Iris pigment epithelial cell (primary cell): ENCODE results near the gene CHRM5.
A peak's percentile ranks its signal among the peaks of the same experiment; 100 is the strongest.
"Not testable (repeated sequence)": the region's sequence is repeated elsewhere in the genome, so short reads cannot be mapped to it uniquely, and the experiment has no call there.

Experiments
- DNase-seq: peaks from one replicate; pipeline ENCODE4 v3.0.0-alpha.2; 2011; ENCODE audit warnings: low read depth

Gene CHRM5

DNA sequence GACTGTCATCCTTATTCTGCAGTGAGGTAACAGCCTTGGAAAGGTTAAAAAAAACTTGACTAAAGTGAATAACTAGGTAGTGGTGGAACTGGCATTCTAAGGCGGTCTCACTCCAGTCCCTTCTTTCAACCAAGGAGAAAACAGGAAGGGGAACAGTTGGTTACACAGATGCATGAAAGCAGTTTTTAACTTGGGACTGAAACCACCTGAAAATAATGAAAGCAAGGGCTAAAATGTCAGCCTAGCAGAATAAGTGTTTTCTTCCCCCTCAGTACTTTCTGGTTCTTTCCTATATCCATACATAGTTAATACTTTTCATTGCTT lies 71.5 kb downstream of the CHRM5 start:
- no peak for DNase-seq

DNA sequence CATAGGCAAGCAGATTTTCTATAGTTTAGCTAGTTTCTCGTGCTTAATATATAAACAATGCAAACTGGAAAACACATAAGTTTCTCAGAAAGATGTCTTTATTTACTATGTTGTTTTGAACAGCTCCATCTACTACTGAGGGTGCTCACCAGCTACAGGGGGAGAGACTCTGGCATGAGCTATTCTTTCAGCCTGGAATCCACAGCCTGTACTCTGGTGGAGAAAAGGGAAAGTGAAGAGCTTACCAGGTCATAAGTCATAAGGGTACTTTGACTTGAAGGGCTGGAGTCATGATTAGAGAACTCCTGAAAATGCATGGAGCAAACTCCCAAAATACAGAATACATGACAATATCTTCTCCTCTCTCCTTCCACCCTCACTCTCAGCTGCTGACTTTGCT lies 75.1 kb downstream of the CHRM5 start:
- no peak for DNase-seq

DNA sequence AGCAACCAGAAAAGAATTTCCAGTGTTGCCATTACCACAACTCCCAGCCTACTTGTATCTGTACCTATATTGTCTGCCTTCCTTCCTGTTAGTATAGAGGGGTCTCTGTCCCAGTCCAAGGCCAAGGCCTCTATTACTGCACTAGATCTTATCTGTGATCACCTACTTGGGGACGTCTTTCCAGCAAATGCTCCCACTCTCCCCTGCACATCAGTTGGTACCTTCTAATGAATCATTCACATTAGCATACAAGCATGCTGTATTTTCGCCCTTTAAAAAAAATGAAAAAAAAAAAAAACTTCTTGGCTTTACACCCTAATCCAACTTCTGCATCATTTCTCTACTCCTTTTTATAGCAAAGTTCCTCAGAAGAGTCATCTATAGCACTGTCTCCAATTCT lies 75.5 kb downstream of the CHRM5 start:
- no peak for DNase-seq

DNA sequence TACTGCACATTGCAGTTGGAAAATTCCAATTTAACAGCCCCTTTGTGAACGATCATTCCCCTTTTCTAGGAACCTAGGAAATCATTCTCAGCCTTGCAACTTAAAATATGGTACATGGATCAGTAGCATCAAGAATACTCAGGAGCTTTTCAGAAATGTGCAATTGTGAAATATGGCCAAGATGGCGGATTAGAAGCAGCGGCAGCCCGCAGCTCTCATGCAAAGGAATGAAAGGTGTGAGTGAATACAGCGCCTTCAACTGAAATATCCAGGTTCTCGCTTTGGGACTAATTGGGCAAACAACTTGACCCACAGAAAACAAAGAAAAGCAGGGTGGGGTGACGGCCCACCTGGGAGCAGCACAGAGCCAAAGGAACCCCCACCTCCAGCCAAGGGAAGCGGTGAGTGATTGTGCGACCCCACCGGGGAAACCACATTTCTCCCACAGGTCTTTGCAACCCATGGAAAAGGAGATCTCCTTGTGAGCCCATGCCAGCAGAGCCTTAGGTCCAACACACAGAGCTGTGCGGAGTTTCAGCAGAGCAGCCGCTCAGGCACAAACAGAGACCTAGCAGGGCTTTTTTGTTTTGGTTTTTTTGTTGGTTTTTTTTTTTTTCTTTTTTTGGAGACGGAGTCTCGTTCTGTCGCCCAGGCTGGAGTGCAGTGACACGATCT lies 78.3 kb downstream of the CHRM5 start:
- DNase-seq: no peak

DNA sequence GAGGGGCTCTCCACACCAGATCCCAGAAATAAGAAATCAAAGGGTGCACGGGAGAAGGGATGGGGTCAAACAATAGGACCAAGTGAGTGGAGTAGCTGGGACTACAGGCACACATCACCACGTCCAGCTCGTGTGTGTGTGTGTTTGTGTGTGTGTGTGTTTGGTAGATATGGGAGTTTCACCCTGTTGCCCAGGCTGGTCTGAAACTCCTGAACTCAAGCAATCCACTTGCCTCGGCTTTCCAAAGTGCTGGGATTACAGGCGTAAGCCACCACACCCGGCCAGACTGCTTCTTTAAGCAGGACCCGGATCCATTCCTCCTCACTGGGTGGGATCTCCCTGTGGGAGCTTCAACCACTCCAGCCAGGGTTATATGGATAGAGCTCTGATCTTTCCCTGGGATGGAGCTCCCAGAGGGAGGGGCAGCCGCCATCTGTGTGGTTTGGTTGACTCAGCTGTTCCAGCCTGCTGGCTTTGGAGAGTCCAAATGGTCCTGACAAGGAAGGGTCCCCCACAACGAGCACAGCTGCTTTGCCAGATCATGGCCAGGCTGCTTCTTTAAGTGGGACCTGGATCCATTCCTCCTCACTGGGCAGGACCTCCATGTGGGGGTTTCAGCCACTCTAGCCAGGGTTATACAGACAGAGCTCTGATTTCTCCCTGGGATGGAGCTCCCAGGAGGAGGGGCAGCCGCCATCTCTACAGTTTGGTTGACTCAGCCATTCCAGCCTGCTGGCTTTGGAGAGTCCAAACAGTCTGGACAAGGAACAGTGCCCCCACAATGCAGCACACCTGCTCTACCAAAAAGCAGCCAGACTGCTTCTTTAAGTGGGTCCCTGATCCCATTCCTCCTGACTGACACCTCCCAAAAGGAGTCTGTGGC lies 79.8 kb downstream of the CHRM5 start:
- DNase-seq: peak; percentile 49

DNA sequence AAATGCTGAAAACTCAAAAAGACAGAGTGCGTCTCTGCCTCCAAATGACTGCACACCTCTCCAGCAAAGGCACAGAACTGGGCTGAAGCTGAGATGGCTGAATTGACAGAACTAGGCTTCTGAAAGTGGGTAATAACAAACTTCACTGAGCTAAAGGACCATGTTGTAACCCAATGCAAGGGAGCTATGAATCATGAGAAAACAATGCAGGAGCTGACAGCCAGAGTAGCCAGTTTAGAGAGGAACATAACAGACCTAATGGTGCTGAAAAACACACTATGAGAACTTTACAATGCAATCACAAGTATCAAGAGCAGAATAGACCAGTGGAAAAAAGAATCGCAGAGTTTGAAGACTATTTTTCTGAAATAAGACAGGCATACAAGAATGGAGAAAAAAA lies 80.8 kb downstream of the CHRM5 start:
- DNase-seq: peak; percentile 94

DNA sequence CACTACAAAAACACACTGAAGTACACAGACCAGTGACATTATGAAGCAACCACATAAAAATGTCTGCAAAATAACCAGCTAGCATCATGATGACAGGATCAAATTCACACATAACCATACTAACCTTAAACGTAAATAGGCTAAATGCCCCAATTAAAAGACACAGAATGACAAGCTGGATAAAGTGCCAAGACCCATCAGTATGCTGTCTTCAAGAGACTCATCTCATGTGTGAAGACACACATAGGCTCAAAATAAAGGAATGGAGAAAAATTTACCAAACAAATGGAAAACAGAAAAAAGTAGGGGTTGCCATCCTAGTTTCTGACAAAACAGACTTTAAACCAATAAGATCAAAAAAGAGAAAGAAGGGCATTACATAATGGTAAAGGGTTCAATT lies 82.1 kb downstream of the CHRM5 start:
- DNase-seq: not testable (repeated sequence)

DNA sequence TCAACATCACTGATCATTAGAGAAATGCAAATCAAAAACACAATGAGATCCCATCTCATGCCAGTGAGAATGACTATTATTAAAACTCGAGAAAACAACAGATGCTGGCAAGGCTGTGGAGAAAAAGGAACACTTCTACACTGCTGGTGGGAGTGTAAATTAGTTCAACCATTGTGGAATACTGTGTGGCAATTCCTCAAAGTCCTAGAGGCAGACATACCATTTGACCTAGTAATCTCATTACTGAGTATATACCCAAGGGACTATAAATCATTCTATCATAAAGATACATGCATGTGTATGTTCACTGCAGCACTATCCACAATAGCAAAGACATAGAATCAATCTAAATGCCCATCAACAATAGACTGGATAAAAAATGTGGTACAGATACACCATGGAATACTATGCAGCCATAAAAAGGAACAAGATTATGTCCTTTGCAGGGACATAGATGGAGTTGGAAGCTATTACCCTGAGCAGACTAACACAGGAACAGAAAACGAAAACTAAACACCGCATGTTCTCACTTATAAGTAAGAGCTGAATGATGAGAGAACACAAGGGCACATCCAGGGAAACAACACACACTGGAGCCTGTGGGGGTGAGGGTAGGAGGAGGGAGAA lies 85.9 kb downstream of the CHRM5 start:
- DNase-seq: no peak

DNA sequence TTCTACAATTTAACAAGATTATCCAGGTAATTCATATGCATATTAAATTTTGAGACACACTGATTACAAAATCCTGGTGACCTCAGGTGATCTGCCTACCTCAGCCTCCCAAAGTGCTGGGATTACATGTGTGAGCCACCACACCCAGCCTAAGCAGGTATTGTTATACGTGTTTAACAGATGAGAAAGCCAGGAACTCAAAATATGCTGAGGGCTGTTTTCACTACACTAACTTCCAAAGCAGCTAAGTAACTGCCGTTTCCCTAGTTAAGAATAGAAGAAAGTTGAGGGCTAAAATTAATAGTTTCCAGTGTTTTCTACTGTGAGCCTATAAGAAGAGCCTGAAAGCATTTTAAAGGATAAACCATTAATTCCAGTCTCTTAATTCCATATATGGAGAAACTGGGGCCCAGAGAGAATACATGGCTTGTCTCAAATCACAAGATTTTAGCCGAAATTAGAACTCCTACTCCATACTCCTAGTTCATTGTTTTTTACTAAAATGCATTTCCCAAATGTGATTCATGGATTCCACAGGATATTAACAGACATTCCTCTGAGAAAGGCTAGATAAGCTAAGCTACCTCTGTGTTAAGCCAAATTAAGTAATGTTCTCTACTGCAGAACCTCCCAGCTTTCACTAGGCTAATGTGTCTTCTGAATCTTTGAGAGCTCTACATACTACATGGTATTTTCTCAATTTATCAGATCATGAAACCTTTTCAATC lies 87.7 kb downstream of the CHRM5 start:
- DNase-seq: peak; percentile 85

DNA sequence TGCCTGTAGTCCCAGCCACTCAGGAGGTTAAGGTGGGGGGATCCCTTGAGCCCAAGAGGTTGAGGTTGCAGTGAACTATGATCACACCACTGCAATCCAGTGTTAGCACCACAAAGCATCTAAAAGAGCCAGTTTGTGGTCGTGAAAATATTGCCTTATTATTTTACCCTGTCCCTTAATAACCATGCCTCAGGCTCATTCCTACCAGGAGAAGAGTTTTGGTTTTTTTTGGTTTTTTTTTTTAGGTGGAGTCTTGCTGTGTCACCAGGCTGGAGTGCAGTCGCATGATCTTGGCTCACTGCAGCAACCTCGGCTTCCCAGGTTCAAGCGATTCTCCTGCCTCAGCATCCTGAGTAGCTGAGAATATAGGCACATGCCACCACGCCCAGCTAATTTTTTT lies 88.6 kb downstream of the CHRM5 start:
- no peak for DNase-seq

DNA sequence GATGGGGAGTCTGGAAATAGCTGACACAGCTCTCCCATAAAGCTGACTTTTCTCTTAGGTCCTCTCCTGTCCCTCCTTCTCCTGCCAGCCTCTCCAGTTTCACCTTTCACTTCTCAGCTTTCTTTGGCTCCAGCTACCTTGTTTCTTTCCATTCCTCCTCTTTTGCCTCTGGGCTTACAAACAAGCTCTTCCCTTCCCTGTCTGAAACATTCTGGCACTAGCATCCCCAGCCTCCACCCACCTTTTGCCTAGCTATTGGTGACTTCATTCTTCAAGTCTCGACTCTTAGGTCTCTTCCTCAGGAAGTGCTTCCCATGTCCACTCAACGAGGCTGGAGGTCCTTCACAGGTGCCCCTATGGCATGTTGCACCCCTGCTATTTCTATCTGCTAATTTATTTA lies 91.2 kb downstream of the CHRM5 start:
- DNase-seq: no peak

DNA sequence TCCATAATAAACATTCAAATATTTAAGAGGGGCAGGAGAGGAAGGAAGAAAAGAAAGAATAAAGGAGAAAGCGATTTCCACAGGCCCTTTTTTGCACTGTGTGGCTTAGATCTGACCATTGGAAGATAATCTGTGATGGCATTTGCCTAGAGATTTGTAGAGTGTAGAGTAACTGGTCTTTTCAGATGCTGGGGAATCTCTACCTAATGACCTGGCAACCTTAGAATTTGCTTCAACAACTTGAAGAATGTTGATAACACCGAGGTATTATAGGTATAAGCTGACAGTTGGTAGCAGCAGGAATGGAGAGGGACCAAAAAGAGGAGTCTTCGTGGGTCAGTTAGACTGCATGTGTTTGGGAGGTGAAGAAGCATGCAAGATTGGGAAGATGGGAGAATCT lies 91.6 kb downstream of the CHRM5 start:
- DNase-seq: no peak

DNA sequence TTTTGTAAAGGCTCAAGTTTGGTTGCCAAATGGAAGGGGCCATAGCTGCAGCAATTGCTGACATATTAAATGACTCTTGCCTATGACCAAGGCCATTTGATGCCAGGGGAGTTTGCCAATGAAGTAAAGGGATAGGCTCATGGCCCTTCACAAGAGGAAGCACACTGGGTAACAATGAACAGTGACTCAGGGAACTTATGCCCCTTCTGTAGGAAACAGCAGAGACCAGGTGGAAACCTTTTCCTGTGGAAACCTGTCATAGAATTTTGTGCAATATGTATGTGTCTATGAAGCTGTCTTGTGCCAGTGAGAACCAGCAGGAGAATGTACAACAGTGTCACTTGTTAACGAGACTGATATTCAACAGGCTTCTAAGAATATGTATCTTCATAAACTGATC lies 96.1 kb downstream of the CHRM5 start:
- no peak for DNase-seq

DNA sequence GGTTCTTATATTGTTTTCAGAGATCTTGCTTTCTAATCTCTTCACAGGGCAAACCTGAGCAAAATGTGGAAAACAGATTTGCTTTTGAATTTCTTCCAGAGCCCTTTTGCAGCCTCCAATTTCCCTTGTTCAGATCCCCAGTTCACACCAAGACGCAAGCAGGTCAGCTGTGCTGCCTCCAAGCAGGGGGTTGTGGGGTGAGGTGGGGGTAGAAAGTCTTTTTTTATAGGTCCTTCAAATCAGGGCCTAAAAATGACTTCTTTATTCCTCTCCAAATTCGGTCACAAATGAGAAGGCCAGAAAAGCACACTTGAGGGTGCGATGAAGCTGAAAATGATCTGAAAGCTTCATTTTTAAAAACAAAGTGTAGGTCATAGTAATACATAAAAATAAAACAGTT lies 97.0 kb downstream of the CHRM5 start:
- DNase-seq: no peak

DNA sequence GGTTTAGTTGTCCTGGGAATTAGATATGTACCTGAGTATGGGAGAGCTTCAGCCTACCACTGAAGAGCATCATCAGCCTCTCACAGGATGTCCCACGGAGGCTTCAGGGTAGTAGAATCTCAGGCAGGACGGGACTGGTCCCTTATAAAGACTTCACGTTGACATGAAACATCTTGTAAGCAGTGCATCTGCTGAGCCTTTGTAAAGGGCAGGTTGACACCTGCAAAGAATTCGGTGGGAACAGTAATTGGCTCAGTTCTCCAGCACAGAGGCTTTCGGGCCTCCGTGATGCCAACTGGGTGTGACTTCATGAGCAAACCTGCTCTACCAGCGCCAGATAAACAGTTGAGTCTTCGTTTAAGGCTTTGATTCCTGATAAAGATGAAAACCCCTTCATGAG lies 97.6 kb downstream of the CHRM5 start:
- no peak for DNase-seq

DNA sequence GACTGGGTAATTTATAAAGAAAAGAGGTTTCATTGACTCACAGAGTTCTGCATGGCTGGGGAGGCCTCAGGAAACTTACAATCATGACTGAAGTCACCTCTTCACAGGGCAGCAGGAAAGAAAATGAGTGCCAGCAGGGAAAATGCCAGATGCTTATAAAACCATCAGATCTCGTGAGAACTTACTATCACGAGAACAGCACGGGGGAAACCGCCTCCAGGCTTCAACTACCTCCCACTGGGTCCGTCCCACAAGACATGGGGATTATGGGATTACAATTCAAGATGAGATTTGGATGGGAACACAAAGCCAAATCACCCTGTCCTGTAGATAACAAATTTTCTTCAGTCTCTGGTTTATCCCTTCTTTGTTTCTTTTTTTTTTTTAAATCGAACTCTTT lies 101.7 kb downstream of the CHRM5 start:
- DNase-seq: no peak

DNA sequence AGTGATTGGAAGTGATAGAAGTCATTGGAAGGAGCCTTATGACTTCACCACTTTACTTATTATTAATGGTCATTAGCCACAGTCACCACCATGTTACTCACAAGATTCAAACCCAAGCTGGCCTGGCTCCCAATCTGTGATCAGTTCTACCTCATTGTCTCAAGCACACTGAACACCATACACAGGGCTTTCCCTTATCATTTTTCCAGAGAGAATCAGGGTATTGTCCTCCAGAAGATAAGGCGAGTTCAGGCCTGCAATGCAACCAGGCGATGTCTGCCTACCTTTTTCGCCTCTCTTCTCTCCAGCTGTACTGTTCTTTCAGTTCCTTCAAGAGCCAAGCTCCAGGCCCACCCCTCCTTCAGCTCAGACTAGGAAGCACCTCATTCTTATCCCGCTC lies 108.5 kb downstream of the CHRM5 start:
- no peak for DNase-seq

DNA sequence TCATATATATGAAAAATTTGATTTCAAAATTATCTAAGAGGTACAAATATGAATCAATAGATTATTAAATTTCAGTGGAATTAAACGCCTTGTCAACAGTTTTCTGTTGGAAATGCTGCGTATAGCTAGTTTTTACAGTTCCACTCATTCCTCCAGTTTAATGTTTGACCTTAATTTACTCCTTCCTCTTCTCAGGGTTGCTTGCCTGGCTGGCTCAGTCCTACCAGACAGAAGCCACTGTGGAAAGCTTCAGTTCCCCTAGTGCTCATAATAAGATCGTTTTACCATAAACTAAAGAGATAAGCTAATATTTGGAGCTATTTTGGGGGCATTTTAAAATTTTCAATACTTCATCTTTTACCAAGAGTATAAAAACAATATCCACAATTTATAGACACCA lies 110.6 kb downstream of the CHRM5 start:
- DNase-seq: no peak

DNA sequence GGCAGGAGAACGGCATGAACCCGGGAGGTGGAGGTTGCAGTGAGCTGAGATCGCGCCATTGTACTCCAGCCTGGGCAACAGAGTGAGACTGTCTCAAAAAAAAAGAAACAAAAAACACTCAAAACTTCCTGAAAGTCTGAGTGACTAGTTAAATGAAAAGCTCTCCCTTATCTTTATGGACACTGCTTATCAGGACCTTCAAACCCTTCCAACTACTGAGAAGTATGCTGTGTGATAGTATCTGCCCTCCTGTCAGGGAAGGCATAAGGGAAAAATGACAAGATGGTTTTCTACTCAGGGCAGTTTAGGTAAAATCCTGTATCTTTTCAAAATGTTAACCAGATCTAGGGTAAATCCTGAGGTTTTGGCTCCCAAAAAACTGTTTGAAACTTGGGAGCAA lies 111.6 kb downstream of the CHRM5 start:
- no peak for DNase-seq

DNA sequence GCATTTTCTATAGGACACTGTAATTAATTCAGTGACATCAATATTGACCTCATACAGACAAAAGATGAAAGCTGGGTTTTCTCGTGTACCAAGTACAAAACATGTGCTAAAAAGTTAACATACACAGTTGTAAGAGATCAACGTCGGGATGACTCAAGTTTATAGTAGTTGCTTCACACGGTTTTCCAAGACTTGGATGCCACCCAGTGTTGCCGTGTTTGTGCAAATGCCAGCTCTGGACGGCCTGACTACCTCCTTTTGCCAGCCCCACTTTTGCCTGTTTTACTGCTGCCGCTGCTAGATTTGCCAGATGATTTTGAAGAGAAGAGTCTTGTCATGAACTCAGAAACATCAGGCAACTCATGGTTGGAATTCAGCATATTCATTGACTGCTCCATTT lies 115.8 kb downstream of the CHRM5 start:
- DNase-seq: no peak

DNA sequence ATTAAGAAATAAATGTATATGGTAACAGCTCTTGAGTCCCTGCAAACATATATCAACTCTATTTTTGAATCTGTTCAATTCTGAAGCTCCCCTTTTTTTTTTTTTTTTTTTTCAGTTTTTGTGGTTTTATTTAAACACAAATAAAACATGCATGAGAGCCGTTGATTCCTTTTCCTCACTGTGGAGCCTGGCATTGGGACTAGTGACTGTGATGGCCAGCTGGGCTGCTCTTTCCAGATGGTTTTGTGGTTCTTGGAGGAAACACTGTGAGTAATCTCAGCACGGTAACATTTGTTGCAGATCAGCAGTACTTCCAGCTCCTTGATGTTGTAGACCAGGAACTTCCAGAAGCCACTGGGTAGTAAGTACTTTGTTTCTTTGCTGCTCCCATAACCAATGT lies 117.4 kb downstream of the CHRM5 start:
- DNase-seq: no peak

DNA sequence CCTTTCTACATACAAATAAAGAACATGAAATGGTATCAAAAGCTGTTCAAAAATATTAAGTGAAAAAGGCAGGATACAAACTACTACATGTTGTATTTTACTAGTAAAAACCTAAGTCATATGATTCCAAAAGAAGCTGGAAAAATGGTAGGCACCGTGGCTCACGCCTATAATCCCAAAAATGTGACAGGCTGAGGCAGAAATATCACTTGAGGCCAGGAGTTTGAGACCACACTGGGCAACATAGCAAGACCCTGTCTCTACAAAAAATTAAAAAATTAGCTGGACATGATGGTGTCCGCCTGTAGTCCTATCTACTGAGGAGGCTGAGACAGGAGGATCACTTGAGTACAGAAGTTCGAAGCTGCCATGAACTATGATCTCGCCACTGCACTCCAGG lies 131.6 kb downstream of the CHRM5 start:
- DNase-seq: no peak
